Skin epidermis (tissue), 12 donors: ENCODE results near the gene LAX1.
A peak's percentile ranks its signal among the peaks of the same experiment; 100 is the strongest.
"Not testable (repeated sequence)": the region's sequence is repeated elsewhere in the genome, so short reads cannot be mapped to it uniquely, and the experiment has no call there.

Experiments used
- H3K27ac ChIP-seq, 21 experiments: fragments of 200-600 bp; sonication (generic) in 11 of 21; one replicate each; pipeline ENCODE4 v1.5.0; 2020; ENCODE audit warnings: mild to moderate bottlenecking in 3 of 21, inconsistent platforms in 2 of 21, moderate library complexity in 2 of 21
- H3K4me3 ChIP-seq, 7 experiments: fragments of 200-600 bp; sonication (generic) in 2 of 7; one replicate each; pipeline ENCODE4 v1.5.0; 2020; ENCODE audit warnings: inconsistent platforms in 2 of 7, mild to moderate bottlenecking in 2 of 7, moderate library complexity in 1 of 7

LAX1 gene, protein sequence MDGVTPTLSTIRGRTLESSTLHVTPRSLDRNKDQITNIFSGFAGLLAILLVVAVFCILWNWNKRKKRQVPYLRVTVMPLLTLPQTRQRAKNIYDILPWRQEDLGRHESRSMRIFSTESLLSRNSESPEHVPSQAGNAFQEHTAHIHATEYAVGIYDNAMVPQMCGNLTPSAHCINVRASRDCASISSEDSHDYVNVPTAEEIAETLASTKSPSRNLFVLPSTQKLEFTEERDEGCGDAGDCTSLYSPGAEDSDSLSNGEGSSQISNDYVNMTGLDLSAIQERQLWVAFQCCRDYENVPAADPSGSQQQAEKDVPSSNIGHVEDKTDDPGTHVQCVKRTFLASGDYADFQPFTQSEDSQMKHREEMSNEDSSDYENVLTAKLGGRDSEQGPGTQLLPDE

DNA sequence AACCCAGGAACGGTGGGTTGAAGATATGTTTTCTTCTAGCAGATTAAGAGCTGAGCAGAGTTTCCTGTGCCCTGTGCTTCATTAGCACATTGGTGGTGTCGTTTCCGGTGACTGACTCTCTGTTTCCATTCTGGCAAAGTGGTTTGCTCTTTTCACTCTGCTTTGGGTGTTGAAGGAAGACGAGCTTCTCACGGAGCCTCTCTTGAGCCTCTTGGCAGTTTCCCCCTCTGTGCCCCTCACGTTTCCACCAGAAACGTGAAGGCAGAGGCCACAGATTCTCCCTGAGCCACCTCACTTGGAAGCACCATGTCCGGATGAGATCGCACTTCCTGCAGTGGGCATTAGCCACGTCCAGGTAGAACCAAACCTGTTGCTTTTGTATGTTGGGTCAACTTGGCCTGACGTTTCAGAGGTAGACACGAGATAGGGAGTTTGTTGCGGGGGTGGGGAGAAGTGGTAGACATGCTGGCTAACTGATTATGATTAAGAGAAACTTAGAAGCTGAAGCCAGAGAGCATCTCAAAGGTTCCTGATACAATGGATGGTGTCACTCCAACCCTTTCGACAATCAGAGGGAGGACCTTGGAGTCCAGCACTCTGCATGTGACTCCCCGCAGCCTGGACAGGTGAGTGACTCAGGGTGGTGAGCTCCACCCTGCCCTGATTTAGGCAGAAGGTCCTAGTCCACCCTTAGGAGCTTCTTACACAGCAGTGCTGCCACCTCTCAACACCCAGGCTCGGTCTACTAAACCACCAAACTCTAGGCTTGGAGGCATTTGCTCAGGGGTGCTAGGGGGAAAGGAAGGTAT lies at the start of gene LAX1:
Gene LAX1 (plus strand): TSS at position 155 of the 809 bp plus-strand sequence. CDS start 383 bp downstream, at position 538.
- Histone ChIP-seq H3K27ac (peak within 1 kb of the TSS in 18 of 21 experiments; percentile 52 to 96 (median 72)), H3K4me3 (peak within 1 kb of the TSS; percentile 11 to 36 (median 25))

DNA sequence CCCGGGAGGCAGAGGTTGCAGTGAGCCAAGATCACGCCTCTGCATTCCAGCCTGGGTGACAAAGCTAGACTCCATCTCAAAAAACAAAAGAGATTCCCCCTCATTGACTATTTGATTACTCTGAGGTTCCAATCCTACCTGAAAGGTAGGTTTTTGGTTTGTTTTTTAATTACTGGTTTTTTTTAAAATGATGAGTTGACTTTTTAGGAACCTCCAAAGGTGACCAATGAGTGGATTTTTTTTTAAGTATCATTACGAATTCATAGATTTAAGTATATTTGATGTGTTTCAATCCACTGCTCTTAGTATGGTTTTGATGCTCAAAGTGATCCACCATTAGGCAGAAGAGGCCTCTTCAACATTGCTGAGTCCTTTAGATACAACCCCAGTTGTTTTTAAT lies 47.9 kb upstream of the LAX1 start:
- Histone ChIP-seq H3K4me3 (no peak overlapping the region), H3K27ac (no peak overlapping the region)

DNA sequence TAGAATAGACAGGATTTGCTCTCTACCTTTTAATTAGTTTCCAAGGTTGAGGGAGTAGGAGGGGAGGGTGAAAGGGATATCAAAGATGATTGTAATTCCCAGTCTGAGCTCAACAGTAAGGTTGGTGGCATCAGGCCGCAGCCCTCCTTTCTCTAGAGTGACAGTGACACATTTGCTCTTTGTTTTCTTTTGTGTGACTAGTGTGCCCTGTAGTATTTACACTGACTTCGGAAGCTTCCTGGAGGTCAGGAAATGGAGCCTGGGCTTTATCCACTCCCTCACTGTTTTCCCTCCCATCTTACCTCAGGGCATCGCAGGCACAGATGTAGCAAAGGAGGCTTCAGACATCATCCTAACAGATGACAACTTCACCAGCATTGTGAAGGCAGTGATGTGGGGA lies 44.7 kb upstream of the LAX1 start:
- Histone ChIP-seq H3K27ac (no peak overlapping the region), H3K4me3 (no peak overlapping the region)

DNA sequence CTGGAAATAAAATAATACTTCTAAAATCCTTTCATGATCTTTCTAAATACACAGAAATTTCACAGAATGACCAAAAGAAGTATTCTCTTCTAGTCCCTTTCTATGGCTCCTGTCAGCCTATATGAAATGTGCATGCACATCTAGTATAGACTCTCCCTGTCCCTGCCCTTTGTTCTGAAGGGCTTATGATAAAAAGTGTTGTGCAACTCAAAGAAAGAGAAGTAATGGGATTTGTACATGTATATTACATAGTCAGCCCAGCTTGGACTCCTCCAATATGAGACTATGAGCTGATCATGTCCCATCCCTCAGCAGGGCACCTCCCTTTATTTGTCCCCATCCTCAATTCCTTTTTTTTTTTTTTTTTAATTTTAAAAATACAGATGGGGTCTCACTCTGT lies 42.1 kb upstream of the LAX1 start:
- no peak overlapping the region for H3K27ac ChIP-seq
- no peak overlapping the region for H3K4me3 ChIP-seq

DNA sequence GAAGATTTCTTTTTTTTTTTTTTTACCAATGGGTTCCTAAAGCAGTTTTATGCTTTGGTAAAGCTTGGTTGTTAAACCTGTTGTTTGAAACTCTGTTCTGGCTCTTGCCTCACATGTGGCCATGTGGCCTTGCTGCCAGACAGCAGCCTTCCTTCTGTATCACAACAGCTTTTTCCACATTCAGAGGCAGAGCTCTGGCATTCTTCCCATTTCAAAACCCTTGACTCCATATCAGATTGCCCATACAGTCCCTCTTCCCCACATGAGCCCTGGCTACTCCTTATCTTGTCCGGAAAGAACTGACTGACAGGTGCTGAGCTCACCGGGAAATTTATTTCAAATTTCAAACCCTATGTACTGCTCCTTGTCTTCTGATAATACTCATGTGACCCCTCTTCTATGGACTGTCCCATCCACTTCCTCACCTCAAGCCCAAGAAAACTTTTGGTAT lies 38.5 kb upstream of the LAX1 start:
- no peak overlapping the region for H3K4me3 ChIP-seq
- H3K27ac ChIP-seq: no peak overlapping the region

DNA sequence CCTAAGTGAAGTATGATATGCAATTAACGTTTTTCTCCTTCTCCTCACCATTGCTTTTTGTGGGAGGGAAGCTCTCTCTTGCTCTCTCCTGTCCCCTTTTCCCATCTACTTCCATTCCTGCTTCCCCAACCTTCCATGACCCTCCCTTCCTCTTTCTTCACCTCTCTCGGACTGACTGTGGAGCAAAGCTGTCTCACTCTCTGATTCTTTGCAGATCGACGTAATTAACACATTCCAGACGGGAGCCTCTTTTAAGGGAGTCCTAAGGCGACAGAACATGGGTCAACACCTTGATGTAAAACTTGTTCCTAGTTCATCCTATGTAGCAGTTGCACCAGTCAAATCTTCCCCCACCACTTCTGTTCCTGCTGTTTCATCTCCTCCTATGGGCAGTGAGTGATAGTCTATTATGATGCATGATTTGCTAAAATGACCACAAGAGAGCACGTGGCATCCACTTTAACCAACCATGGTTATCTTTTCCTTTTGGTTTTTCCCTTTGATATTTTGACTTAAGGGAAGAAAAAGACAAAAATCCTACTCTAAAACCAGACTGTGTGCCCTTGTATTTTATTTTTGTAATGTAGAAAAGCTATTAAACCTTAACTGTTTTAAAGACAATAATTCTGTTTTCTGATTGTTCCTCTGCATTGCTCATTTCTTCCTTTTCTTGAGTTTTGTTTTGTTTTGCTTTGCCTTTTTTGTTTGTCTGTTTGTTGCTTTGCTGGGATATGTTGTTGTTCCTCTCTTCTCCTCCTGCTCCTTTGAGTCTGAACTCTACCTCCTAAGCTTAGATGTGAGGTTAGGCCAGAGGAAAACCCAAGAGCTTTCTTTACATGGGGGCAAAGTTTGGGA lies 31.7 kb upstream of the LAX1 start:
- Histone ChIP-seq H3K4me3 (no peak overlapping the region), H3K27ac (no peak overlapping the region)

DNA sequence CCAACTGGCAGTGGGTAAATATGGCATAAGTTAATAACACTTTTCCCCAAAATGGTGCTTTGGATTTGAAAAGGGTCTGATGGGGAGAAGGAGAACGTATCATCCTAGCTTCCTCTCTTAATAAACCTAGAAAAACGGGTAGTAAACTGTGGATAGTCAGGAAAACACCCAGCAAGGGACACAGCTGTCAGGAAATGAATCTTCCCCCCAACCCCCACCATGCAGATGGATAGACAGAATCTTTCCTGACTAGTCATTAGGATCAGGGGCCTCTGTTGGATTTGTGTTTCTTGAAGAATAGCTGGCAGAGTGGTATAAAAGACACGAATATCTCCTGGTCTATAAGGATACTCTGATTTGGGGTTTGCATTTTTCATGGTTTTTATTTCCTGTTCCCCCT lies 22.5 kb upstream of the LAX1 start:
- Histone ChIP-seq H3K4me3 (no peak overlapping the region), H3K27ac (peak overlapping the region in 6 of 21 experiments; percentile 7 to 65 (median 34))

DNA sequence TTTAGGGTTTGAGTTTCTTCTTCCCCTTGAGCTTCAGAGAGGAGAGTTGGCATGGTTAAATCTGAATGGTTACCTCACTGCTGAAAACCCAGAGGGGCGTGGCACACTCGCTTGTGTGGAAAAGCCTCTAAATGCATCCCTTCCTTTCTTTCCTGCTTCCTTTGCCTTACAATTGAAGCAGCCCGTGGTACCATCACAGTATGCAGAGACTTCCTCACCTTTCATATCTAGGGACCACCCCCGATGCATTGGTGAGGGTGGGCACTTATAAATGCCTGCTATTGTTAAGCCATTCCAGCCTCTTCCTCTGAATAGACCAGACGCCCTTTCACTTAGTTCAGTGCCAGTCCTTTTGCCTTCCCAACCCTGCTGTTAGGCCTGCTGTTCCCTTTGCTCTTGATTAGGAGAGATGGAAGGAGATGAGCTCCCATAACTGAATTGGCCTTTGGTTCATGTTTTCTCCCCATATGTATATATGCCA lies 21.9 kb upstream of the LAX1 start:
- Histone ChIP-seq H3K4me3 (no peak overlapping the region), H3K27ac (peak overlapping the region in 8 of 21 experiments; percentile 21 to 78 (median 52))

DNA sequence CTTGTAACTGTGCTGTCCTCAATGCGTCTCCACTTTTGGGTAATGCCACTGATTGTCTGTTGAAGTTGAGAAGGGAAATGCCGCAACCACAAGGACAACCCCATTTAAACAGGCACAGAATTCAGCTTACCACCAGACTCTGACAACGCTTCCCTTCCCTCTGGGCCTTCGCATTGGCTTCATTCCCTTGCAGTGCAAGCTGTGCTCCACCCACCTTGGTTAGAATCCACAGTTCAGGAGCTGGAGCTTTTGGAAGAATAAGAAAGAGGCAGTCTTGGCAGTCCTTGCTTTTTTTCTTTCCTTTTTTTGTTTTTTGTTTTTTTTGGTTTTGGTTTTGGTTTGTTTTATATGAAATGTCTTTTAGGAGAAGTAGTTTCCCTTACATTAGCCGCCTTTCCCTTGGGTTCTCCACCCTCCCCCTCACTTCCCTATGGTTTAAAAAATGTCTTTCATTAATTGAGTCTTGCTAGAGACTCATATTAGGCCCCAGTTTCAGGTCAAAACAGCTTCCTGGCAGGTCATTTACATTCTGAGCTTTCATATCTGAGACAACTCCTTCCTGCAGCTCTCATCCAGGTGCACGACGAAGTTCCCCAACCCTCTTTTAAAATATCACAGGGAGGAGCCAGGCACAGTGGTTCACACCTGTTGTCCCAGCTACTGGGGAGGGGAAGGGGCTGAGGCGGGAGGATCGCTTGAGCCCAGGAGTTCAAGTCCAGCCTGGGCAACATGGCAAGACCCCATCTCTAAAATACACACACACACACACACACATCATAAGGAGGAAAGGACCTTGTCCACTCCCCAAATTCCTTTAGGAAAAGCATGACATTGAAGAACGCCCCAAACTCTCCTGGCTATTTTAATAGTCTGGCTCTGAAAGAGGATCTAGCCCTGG lies 20.7 kb upstream of the LAX1 start:
- H3K4me3 ChIP-seq: no peak overlapping the region
- H3K27ac ChIP-seq: peak overlapping the region in 19 of 21 experiments; percentile 2 to 79 (median 57)

DNA sequence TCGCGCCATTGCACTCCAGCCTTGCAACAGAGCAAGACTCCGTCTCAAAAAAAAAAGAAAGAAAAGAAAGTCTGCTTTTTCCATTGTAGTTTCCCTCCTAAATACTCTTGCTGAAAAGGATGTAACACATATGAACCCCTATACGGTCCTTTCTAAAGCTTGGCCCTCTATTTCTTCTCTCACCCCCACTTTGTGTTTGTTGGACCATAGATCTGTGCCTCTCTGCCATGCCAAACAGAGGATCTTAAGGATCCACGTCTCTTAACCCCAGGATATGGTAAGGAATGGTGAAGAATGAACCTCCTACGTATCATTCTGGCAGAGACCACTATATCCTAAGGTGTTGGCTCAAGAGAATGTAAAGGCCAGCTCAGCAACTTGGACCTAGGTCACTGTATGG lies 18.7 kb upstream of the LAX1 start:
- no peak overlapping the region for H3K4me3 ChIP-seq
- no peak overlapping the region for H3K27ac ChIP-seq

DNA sequence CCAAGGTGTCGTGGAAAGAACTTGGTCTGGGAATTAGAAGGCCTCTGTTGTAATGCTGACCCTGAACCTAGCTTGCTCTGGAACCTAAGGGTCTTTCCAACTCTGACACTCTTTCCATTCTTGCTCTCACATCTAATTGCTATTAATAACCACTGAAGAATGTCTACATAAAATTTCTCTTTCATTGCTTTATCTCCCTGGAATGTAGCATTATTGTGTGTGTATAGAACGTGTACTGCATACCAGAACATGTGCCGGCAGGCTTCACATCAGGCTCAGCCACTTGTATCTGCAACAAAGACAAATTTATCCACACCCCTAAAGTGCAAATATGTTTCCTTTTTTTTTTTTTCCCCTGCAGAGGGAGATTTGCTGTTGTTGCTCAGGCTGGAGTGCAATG lies 13.9 kb upstream of the LAX1 start:
- Histone ChIP-seq H3K4me3 (no peak overlapping the region), H3K27ac (peak overlapping the region in 8 of 21 experiments; percentile 28 to 73 (median 56))

DNA sequence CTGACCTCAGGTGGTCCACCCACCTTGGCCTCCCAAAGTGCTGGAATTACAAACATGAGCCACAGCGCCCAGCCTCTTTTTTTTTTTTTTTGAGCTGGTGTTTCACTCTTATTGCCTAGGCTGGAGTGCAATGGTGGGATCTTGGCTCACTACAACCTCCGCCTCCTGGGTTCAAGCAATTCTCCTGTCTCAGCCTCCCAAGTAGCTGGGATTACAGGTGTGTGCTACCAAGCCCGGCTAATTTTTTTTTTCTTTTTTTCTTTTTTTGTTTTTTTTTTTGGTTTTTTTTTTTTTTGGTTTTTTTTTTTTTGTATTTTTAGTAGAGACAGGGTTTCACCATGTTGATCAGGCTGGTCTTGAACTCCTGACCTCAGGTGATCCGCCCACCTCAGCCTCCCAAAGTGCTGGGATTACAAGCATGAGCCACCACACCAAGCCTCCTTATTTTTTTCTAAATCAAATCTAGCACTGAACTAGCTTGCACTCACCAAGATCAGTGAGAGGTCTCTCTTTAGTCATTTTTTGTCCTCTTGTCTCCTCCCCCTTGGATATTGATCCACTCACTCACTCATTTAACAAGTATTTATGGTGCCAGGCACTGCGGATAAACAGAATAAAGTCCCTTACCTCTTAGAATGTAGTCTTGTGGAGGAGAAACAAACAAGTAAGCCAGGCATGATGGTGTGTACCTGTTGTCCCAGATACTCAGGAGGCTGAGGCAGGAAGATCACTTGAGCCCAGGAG lies 13.2 kb upstream of the LAX1 start:
- H3K4me3 ChIP-seq: not testable (repeated sequence)
- H3K27ac ChIP-seq: peak overlapping the region in 7 of 21 experiments; percentile 8 to 73 (median 43)

DNA sequence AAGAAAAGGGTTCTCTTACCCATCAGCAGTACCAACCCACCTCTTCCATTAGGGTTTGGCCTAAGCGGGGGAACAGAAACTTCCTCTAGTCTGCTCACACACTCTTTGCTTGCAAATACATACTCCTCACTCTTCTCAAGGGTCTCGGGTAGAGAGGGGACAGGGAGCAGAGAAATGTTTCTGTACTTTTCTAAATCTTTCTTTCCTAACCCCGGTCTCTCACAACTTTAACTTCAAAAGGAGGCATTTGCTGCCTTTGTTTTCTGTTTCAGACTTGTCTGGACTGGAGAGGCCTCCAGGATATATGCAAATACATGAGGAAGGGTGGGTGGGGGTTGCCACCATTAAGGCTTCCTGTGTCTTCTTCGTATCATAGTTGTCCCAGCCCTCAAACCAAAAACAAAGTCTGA lies 10.5 kb upstream of the LAX1 start:
- Histone ChIP-seq H3K27ac (peak overlapping the region in 18 of 21 experiments; percentile 13 to 90 (median 56)), H3K4me3 (no peak overlapping the region)

DNA sequence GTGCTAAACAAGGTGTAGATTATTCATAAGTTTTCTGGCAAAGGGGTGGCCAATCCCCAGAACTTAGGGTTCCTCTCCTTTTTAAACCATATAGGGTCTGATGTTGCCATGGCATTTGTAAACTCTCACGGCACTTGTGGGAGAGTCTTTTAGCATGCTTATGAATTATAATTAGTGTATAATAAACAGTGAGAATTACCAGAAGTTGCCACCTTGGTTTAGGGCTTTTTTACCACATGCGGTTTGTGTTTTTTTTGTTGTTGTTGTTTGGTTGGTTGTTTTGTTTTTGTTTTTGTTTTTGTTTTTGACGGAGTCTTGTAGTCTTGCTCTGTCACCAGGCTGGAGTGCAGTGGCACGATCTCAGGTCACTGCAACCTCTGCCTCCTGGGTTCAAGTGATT lies 8.9 kb upstream of the LAX1 start:
- Histone ChIP-seq H3K27ac (peak overlapping the region in 6 of 21 experiments; percentile 2 to 70 (median 46)), H3K4me3 (no peak overlapping the region)

DNA sequence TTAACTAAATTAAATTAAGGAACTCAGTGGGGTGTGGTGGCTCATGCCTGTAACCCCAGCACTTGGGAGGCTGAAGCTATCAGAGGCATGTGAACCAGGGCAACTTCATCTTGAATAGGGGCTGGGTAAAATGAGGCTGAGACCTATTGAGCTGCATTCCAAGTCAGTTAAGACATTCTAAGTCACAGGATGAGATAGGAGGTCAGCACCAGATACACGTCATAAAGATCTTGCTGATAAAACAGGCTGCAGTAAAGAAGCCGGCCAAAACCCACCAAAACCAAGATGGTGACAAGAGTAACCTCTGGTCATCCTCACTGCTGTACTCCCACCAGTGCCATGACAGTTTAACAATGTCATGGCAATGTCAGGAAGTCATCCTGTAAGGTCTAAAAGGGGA lies 6.2 kb upstream of the LAX1 start:
- H3K4me3 ChIP-seq, H3K27ac ChIP-seq: not testable (repeated sequence)

DNA sequence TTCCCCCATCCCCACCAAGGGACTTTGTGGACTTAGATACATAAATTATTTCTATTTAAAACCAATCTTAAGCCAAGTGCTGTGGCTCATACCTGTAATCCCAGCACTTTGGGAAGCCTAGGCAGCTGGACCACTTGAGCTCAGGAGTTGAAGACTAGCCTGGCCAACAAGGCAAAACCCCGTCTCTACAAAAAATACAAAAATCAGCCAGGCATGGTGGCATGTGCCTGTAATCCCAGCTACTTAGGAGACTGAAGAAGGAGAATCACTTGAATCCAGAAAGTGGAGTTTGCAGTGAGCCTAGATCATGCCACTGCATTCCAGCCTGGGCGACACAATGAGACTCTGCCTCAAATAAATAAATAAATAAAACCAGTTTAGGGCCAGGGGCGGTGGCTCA lies 4.5 kb upstream of the LAX1 start:
- no peak overlapping the region for H3K27ac ChIP-seq
- H3K4me3 ChIP-seq: no peak overlapping the region

DNA sequence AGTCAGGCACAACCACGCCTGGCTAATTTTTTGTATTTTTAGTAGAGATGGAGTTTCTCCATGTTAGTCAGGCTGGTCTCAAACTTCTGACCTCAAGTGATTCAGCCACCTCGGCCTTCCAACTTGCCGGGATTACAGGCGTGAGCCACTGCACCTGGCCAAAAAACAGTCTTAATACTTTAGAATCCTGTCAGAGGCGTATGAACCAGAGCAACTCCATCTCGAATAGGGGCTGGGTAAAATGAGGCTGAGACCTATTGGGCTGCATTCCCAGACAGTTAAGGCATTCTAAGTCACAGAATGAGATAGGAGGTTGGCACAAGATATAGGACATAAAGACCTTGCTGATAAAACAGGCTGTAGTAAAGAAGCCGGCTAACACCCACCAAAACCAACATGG lies 3.0 kb upstream of the LAX1 start:
- H3K27ac ChIP-seq: peak overlapping the region in 3 of 21 experiments; percentile 23 to 96 (median 68)
- H3K4me3 ChIP-seq: not testable (repeated sequence)

DNA sequence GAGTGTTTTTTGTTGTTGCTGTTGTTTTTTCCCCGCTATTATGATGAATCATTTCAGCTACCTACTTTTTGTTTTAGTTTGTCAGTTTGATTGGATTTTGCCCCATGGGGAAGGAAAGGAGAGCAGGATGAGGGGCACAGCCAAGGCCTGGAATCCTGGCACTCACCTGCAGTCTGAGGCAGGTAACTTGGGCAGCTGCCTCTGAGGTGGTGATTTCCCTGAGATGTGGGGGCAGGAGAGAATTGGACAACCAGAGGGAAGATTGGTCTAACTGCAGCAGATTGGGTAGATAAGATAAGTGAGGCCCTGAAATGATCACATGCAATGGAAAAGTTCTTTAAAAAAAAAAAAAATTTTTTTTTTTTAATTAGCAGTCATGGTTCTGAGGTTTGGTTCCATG lies 1.5 kb upstream of the LAX1 start:
- Histone ChIP-seq H3K27ac (peak overlapping the region in 14 of 21 experiments; percentile 31 to 96 (median 74)), H3K4me3 (no peak overlapping the region)
